Activated CD4-positive, CD25-positive, alpha-beta regulatory T cell (primary cell): ENCODE results near the gene FRMPD2.
"Not testable (repeated sequence)": the region's sequence is repeated elsewhere in the genome, so short reads cannot be mapped to it uniquely, and the experiment has no call there.

Experiments
- DNase-seq, 4 experiments: peaks; one replicate each; lab custom pipeline; 2025; lab: John Stamatoyannopoulos, UW

The FRMPD2 gene

DNA sequence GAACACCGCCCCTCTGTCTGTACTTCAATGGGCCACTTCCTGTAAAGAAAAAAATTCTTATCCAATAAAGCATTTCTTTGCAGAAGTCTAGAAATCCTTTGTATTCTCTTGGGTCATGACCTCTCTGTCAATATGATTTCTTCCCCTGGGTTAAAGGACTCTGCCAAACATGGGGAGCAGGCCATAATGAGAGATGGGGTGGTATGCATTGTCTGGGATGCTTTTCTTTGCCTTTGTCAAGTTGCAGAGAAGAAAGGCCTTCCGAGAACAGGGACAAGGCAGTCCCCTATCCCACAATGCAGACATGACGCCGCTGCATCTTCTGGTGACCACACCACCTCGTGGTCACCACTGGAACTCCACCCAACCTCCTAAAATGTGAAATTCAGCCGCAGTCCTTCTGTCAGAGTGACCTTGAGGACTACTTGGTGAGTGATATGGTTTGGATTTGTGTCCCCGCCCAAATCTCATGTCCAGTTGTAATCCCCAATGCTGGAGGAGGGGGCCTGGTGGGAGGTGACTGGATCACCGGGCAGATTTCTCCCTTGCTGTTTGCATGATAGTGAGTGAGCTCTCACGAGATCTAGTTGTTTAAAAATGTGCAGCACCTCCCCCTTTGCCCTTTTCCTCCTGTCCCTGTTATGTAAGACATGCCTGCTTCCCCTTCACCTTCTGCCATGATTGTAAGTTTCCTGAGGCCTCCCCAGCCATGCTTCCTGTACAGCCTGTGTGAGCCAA, 15.2 kb upstream of the FRMPD2 start:
- DNase-seq: peak in 1 of 4 experiments; percentile 8

DNA sequence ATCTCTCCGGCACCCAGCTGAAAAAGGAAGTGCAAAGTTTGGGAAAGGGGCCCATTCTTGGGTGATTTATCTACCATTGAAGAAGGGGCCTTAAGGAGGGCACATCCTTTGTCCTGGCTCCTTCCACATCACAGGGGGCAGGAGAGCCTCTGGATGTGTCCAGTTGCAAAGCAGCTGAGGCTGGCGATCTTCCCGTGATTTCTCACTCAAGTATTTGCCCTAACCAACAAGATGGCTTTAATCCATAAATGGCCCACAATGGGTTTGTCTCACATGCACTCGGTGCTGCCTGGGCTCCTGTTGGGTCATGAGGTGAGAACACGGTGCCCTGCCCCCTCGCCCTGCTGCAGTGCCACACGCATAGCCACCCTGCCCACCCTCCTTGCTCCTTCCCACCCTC, 14.2 kb upstream of the FRMPD2 start:
- DNase-seq: no peak

DNA sequence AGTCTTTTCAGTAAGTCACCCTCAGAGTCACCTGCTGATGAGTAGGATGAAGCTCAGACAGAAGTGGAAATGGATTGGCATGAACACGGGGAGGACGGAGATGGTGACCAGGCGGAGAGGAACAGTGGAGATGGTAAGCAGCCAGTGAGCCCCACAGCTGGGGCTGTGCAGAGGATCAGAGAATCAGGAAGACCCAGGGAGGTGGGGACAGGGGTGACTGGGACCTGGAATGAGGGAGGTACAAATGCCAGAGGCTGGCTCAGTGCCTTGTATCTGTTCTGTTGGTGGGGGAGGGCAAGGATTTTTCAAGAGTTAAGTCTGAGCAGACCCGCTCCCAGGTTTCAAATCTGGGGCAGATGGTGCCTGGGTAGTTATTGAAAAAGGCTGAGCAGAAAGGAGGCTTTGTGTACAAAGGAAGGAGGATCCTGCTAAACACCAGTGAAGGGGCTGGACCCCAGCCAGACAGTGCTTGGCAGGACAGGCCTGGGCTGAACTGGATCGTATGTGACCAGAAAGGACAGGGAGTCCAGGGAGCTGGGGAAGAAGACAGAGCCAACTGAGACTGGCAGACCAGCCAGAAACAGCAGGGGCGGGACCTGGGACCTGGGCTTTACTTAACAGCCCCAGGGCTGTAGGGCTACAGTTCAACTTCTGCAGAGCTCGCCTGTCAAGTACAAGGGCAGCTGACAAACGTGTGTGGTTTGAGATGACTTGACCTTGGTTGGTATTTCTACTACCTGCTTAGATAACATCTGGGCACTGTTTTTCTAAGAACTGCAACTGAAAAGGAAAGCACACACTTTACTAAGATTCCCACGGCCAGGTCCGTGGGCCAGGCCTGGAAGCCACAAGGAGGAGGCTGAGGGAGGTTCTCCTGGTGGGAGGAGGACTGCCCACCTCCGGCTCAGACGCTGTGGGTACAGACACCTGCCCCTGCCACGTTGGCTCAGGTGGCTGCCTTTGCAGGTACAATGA, 13.2 kb upstream of the FRMPD2 start:
- no peak for DNase-seq

- no peak for DNase-seq
Observed at GRCh38 chr10:48286356-48286755, 11.9 kb upstream of the FRMPD2 start.

GRCh38 chr10:48285710-48286109, 11.2 kb upstream of the FRMPD2 start:
- no peak for DNase-seq

- DNase-seq: no peak
Observed at GRCh38 chr10:48284811-48285210, 10.3 kb upstream of the FRMPD2 start.

DNA sequence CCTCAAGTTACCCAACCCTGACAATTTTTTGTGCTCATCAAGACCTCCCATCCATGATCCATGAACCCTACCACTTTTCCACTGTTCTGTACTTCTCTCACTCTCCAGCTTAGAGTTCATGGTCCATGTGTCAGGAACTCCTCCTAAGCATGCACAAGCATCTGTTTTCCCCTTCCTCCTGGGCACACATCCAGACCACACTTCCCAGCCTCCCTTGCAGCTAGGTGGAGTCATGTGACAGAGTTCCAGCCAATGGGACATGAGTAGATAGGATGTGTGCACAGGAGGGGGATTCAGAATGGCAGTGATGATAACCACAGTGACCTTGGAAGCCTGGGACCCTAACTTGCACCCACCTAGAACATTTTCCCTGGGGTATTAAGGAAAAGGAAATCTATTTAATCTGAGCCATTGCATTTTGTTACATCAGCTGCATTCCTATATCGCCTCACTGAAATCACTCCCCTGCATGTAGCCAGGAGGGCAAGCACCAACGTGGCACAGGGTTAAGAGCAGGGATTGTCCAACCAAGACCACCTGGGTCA, 9.6 kb upstream of the FRMPD2 start:
- DNase-seq: no peak

GRCh38 chr10:48282829-48283228, 8.3 kb upstream of the FRMPD2 start:
- DNase-seq: no peak

- DNase-seq: not testable (repeated sequence)
Observed at GRCh38 chr10:48281697-48282096, 7.2 kb upstream of the FRMPD2 start.

DNA sequence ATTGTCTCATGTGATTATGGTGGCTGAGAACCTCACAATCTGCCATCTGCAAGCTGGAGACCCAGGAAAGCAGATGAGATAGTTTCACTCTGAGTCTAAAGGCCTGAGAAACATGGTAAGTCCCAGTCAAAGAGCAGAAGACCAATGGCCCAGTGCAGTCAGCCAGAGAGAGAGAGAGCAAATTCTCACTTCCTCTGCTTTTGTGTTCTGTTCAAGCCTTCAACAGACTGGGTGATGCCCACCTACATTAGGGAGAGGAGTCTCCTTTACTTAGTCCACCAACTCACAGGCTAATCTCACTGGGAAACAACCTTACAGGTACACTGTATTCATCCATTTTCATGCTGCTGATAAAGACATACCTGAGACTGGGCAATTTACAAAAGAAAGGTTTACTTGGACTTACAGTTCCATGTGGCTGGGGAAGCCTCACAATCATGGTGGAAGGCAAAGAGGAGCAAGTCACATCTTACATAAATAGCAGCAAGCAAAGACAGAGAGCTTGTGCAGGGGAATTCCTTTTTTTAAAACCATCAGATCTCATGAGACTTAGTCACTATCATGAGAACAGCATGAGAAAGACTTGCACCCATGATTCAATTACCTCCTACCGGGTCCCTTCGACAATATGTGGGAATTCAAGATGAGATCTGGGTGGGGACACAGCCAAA, 4.7 kb upstream of the FRMPD2 start:
- no peak for DNase-seq

DNA sequence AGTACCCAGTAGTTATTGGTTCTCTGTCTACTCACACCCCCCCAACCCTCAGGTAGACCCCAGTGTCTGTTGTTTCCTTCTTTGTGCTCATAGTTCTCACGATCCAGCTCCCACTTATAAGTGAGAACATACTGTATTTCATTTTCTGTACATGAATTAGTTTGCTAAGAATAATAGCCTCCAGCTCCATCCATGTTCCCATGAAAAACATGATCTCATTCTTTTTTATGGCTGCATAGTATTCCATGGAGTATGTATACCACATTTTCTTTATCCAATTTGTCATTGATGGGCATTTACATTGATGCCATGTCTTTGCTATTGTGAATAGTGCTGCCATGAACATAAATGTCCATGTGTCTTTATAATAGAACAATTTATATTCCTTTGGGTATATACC, 2.6 kb upstream of the FRMPD2 start:
- DNase-seq: no peak

- no peak for DNase-seq
Observed at GRCh38 chr10:48273741-48274140, 755 bp downstream of the FRMPD2 start.

DNA sequence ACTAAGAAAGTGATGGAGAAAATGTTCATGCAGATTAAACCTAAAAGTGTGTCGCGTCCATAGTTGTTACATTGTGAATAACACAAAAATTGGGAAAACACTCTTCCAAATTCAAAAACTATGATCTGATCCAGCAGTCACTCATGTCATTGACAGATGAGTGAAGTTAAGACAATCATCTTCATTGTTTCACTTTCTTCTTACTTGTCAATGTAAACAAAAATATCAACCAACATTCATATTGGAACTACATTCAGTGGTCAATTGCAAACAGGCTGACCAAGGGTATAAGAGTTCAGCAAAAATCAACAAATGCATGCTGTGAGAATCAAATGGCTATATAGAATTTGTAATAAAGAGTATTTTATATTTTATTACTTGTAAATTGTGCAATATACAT, 1.8 kb downstream of the FRMPD2 start:
- no peak for DNase-seq

DNA sequence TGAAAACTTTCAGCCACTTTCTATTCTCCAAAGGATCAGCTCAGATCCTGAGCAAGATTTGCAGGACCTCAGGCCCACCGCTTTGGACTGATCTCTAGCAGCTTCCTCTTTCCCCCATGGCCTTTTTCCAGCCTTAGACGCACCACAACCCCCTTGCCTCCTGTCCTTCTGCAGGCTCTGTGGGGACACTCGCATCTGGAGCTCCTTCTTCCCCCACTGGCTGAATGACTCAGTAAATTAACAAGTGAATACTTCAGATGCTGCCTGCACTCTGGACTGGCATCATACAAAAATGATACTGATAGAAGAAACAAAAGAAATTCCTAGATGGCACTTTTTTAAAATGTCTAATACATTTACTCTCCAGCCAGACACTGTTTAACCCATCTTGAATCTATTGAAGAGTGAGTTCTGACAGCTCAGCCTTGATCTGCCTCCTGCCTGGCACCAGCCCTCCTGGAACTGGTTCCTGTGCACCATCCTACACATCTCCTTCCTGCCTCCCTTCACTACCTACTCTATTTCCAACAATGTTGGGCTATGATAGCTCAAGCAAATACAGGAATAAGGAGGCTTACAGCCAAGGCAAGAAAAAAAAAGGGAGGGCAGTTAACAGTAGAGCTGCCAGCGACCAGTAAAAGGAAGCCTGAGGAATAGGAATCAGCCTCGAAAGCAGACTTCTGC, 3.3 kb downstream of the FRMPD2 start:
- DNase-seq: no peak

- no peak for DNase-seq
Observed at GRCh38 chr10:48266528-48266927, 8.0 kb downstream of the FRMPD2 start.

GRCh38 chr10:48258105-48258504, 16.4 kb downstream of the FRMPD2 start:
- DNase-seq: no peak

DNA sequence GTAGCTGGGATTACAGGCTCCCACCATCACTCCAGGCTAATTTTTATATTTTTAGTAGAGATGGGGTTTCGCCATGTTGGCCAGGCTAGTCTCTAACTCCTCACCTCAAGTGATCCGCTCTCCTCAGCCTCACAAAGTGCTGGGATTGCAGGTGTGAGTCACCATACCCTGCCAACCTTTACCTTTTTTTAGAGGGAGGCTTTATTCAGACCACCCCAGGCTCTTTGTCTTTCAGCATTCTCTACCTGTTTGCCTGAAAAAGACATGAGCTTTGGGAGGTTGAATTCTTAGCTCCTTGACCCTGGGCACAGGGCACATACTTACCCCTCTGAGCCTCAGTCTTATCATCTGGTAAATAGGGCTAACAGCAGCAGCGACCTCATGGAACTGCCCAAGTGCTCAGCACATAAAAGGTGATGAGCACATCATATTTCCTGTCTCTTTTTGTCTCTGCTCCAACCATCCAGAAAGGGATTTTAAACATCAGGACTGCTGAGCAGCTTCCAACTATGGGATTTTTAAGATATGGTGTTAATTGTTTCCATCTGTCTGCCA, 17.0 kb downstream of the FRMPD2 start:
- DNase-seq: no peak

DNA sequence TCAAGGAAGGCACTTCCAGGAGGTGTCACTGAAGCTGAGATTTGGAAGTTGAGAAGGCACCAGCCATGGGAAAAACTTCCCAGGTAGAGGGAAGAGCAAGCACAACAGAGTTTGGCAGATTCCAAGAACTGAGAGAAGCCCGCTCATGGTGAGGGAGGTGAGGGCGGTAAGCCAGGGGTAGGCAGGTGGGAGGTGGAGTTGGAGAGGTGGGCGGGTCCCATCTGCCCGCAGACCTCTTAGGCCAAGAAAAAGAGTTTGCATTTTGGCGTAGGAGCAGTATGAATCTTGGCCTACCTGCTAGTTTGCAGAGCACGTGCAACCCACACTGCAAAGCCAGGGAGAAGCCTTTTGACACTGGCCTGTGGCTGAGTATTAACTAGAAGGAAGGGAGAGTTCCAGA, 18.8 kb downstream of the FRMPD2 start:
- no peak for DNase-seq

GRCh38 chr10:48254750-48255512, 19.6 kb downstream of the FRMPD2 start:
- no peak for DNase-seq

- DNase-seq: no peak
Observed at GRCh38 chr10:48253970-48254657, 20.4 kb downstream of the FRMPD2 start.
